Fibroblast of villous mesenchyme (primary cell): Measurements from ENCODE around the gene IDH2. TPM values are rescaled to one million over a fixed set of nuclear protein-coding genes. Genes with fewer than 3 reads are reported as not detected.

Experiments used
- DNase-seq: peaks from one replicate; pipeline ENCODE4 v3.0.0-alpha.2; 2010; ENCODE audit warnings: low read depth
- H3K4me3 ChIP-seq: 2 replicates; pipeline ENCODE4 v1.5.1; 2011; ENCODE audit warnings: low read depth, mild to moderate bottlenecking, low read length
- total RNA-seq: library from RNA; depleted of rRNA; stranded (reverse); fragments of >200 nt; gene quantifications from 2 replicates; pipeline ENCODE4 v1.2.3, GENCODE V29; 2012
- TF ChIP-seq, protein P1 (sequence below): IDR thresholded peaks from 2 replicates; pipeline ENCODE4 v1.5.1; 2012; ENCODE audit warnings: low read depth, mild to moderate bottlenecking, low read length; ENCODE audit not compliant: insufficient read depth

IDH2 gene
- total RNA-seq, 1 donor, result 70.4 TPM

DNA sequence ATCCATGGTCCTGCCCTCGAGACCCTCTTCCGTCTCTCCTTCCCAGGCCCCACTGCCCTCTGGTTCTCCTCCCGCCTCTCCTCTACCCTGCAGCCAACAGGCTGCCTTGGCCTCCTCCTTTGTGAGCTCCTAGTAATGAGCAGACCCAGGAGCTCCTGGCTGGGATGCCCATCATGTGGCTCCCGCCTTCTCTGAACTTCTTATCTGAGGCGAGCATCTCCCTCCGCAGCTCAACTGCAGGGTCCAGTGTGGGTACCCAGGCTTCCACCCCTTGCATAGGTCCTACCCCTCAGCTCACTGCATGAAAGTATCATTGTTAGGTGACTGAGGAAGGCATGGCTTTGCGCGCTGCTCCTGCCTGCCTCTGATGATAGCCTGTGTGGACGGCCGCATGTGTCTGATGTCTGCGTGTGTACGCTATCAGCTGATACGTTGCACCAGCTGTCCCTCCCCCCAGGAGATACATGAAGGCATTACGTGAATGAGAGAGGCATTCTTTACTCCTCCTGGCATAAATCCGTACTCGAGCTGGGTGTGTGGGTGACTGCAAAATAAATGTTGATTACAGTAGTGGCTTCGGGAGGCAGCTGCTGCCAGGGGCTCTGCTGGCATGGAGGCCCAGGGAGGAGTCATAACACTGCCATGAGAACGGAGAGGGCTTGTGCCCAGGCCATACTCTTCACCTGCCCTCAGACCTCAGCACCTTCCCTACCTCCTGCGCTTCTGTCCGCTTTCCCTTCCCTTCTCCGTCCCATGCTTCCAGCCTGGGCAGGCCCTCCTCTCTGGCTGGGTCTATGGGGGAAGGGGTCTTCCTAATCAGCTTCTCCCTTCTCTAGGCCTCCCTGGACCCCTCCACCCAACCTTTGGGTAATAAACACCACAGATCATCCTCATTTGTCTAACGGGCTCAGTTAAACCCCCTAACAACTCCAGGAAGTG, 52.3 kb downstream of the IDH2 start:
- H3K4me3 ChIP-seq, result no peak overlapping the region
- TF ChIP-seq, protein P1, sequence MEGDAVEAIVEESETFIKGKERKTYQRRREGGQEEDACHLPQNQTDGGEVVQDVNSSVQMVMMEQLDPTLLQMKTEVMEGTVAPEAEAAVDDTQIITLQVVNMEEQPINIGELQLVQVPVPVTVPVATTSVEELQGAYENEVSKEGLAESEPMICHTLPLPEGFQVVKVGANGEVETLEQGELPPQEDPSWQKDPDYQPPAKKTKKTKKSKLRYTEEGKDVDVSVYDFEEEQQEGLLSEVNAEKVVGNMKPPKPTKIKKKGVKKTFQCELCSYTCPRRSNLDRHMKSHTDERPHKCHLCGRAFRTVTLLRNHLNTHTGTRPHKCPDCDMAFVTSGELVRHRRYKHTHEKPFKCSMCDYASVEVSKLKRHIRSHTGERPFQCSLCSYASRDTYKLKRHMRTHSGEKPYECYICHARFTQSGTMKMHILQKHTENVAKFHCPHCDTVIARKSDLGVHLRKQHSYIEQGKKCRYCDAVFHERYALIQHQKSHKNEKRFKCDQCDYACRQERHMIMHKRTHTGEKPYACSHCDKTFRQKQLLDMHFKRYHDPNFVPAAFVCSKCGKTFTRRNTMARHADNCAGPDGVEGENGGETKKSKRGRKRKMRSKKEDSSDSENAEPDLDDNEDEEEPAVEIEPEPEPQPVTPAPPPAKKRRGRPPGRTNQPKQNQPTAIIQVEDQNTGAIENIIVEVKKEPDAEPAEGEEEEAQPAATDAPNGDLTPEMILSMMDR, result no peak
- DNase-seq, result no peak

DNA sequence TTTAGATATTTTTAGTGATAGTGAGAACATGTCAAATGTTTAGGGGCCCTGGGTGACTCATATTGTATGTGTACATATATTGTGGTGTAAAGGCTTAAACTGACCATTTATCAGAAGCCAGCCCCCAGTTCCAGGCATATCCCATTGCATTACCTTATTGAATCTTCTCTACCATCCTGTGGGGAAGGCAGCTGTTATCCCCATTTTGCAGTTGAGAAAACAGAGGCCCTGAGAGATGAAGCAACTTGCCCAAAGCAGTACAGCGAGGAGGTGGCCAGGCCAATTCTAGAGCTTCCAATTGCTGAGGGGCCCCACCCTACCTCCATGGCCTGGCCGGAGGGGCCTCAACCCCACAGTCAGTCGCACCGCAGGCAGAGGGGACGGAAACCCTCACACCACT, 53.2 kb downstream of the IDH2 start:
- TF ChIP-seq, protein P1, result no peak
- H3K4me3 ChIP-seq, result no peak overlapping the region
- DNase-seq, result peak; percentile 49

DNA sequence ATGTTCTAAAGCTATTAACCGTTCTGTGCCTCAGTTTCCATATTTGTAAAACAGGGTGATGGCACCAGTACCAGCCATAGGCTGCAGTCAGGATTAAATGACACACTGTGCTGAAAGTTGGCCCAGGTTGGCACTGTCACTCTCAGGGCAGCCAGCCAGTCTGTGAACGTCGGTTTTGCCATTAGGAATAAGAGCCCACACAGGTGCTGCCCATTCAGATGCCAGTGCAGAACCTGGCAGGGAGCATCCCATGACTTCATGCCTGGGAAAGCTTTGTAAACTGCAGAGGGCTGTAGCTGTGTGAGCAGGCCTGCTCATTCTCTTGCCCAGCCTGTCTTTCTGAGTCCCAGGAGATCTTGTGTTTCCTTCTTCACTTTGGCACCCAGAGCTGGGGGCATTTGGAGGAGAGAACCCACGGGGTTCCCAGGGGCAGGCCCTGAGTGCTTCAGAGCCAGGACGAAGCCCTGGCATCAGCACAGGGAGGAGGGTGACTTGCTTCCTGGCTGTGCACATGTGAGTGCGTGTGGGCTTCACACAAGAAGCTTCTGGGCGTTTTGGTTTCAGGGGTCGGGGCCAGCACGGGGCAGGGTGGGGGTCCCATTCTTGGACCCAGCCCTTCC, 54.2 kb downstream of the IDH2 start:
- no peak for DNase-seq
- TF ChIP-seq, protein P1, result no peak
- H3K4me3 ChIP-seq, result no peak overlapping the region

DNA sequence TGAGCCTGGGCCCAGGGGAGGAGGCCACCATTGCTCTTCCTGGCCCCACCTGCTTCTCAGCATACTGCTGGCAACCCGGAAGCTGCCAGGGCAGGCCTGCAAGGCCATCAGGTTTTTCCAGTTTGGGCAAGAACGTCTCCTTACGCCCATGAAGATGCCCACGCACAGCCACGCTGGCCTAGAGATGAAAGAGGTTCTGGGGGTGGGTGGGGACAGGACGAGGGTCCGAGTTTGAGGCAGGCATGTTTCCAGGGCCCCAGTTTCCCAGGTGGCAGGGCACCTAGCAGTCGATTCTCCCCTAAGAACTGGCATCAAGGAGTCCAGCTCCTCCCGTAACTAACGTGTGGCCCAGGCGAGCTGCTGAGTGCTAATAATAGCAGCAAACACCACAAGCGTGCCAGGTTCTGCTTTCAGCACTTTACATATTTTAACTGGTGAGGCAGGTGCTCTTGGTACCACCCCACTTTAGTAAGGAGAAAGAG, 55.3 kb downstream of the IDH2 start:
- DNase-seq, result no peak
- no peak overlapping the region for H3K4me3 ChIP-seq
- TF ChIP-seq, protein P1, result no peak

DNA sequence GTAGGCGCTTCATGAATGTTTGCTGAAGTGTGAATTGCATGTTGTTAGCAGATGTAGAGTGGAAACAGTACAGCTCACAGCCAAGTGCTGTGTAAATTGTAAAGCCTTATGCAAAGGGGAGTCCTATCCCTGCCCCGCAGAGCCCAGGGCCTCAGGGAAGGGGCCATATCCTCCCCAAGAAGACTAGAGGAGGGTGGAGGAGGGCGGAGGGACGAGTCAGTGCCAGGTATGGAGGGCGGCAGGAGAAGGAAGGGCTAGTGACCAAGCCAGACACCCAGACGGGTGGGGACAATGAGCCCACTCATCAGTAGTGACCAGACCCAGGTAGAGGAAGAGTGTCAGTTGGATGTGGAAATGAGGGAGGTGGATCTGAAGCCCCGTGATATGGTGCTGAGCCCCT, 56.0 kb downstream of the IDH2 start:
- DNase-seq, result no peak
- TF ChIP-seq, protein P1, result no peak
- H3K4me3 ChIP-seq, result no peak overlapping the region

DNA sequence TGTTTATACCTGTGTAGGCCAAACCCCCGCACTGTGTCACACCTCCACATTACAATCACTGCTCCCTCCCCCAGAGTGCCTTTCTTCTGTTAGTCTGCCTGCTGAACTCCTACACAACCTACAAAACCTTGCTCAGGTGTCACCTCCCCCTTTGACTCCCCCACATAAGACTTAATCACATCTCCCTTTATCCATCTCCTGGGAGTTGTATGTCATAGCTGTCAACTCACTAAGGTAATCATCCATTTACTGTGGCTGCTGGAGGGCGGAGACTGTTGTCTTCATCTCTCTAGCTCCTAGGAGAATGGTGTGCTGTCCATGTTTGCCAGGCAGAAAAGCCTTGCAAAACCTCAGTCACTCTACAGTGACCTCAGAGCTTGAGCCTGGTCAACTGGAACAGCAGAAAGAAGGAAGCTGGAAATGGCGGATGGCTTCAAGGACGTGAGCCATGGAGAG, 57.3 kb downstream of the IDH2 start:
- no peak overlapping the region for H3K4me3 ChIP-seq
- TF ChIP-seq, protein P1, result no peak
- no peak for DNase-seq
